ENCODE data around the gene EPHA2. TPM values are rescaled to one million over a fixed set of nuclear protein-coding genes. Genes with fewer than 3 reads are reported as not detected.
A peak's percentile ranks its signal among the peaks of the same experiment; 100 is the strongest.

The EPHA2 gene
- total RNA-seq, 1 donor from 2014 or later = 28.3 TPM

DNA sequence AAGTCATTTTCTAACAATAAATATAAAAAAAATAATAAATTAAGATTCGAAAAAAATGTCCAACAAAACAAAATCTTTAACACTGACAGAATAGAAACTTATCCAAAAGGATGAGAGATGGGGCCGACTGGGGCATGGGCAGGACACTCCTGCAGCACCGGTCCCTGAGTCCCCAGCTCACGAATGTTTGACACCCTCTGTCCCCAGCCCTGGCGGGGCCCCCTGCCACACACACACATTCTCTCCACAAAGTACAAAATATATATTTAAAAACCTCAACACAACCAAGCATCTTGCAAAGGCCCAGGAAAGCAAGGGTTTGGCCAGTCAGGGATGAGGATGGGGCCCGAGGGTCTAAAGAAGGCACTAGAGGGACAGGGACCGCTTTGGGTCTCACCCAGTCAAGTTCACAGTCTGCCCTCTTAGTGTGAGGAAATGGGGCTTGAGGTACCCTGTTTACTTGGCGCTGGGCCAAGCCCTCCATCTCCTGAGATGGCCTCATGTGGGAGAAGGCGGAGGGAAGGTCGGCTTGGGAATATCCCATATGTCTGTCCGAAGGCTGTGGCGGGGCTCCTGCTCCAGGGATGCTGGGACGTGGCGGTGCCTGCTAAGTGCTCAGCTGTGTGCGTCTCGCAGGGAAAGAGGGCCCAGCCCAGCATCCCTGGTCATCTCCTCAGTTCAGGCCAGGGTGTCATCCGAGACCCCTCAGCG lies 31.3 kb downstream of the EPHA2 start:
- peaks cover 19% of the 10 kb centered on the region for H3K36me3 Mint-ChIP-seq (ENCODE audit: insufficient read depth)

DNA sequence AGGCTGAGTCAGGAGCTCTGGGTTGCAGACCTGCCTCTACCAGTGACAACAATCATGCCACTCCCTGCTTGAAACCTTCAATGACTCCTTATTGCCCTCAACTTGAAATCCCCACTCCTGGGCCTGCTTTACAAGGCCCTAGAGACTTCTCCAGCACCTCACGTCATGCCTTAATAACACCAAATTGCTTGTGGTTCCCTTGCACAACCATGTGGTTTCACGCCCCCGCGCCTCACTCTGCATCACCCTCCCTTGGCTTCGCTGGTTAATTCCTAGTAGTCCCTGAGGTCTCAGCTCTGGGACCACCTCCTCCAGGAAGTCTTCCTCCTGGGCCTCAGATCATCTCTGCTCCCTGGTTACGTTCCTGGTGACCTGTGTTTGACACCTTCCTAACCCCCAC lies 33.0 kb downstream of the EPHA2 start:
- Mint-ChIP-seq H3K4me1 (ENCODE audit: low read depth) (peaks cover 13% of the 10 kb centered on the region), H3K36me3 (ENCODE audit: insufficient read depth) (peaks cover 16% of the 10 kb centered on the region), H3K9me3 (ENCODE audit: low read depth) (no peaks in the 10 kb centered on the region), H3K27me3 (no peaks in the 10 kb centered on the region), H3K4me3 (ENCODE audit: low read depth) (no peak overlapping the region), H3K27ac (peak overlapping the region; percentile 29)
- no peak for TF ChIP-seq CTCF (IDR thresholded peaks at IDR 0.05; ENCODE audit: unreplicated experiment)
- DNase-seq (ENCODE audit: low spot score, unreplicated experiment) = no peak

More for the DNA sequence above, 31.3 kb downstream of the EPHA2 start:
- H3K27me3 Mint-ChIP-seq = no peaks in the 10 kb centered on the region
- DNase-seq (ENCODE audit: low spot score, unreplicated experiment) = no peak
- no peak for TF ChIP-seq CTCF (IDR thresholded peaks at IDR 0.05; ENCODE audit: unreplicated experiment)
- no peak overlapping the region for H3K4me3 Mint-ChIP-seq (ENCODE audit: low read depth)
- H3K4me1 Mint-ChIP-seq (ENCODE audit: low read depth) = peaks cover 13% of the 10 kb centered on the region
- no peaks in the 10 kb centered on the region for H3K9me3 Mint-ChIP-seq (ENCODE audit: low read depth)
- H3K27ac Mint-ChIP-seq = no peak overlapping the region

DNA sequence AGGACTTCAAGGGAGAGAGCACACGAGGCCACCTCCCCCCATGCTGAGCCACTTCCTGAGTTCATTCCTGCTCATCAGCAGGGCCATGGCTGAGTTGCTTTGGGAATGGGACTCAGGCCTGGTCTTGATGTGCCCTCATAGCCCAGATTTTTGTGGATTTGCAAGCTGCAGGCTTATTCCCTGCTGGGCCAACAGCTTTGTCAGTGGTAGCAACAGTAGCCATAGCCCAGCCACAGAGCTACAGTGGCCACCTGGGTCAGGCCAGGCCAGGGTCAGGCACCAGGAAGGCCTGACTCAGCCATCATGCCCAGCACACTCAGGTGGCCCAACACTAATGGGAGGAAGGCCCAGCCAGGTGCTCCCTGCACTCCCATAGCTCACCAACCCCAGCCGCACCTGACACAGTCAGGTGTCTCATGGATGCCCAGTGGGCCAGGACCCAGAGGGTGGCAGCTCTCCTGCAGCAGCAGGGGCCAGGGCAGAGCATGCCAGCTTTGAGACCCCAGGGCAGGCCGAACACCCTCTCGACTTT lies 33.5 kb downstream of the EPHA2 start:
- TF ChIP-seq CTCF (IDR thresholded peaks at IDR 0.05; ENCODE audit: unreplicated experiment) = no peak
- Mint-ChIP-seq H3K27ac (peak overlapping the region; percentile 29), H3K4me3 (ENCODE audit: low read depth) (no peak overlapping the region), H3K36me3 (ENCODE audit: insufficient read depth) (peaks cover 16% of the 10 kb centered on the region), H3K9me3 (ENCODE audit: low read depth) (no peaks in the 10 kb centered on the region), H3K4me1 (ENCODE audit: low read depth) (peaks cover 17% of the 10 kb centered on the region), H3K27me3 (no peaks in the 10 kb centered on the region)
- DNase-seq (ENCODE audit: low spot score, unreplicated experiment) = no peak

DNA sequence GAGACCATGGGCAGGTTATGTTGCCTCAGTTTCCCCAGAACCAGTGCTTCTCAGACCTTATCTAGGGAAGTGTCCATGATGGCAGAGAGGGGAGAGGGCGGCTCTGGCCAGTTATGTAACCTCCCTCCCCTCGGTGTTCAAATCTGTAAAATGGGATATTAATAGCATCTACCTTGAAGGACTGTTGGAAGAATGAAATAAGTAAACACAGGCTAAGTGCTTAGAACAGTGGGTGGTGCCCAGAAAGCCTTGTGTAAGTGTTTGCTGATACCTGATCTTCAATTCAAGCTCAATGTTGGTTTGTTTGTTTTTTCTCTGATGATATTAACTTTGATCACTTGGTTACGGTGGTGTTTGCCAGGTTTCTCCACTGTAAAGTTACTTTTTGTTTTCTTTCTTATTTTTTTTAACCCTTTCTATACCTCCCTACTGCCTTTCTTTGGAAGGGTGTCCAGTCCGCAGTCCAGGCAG lies 34.9 kb downstream of the EPHA2 start:
- no peak for DNase-seq (ENCODE audit: low spot score, unreplicated experiment)
- peaks cover 25% of the 10 kb centered on the region for H3K4me1 Mint-ChIP-seq (ENCODE audit: low read depth)
- H3K27ac Mint-ChIP-seq = no peak overlapping the region
- no peak for TF ChIP-seq CTCF (IDR thresholded peaks at IDR 0.05; ENCODE audit: unreplicated experiment)
- no peaks in the 10 kb centered on the region for H3K27me3 Mint-ChIP-seq
- peaks cover 9% of the 10 kb centered on the region for H3K36me3 Mint-ChIP-seq (ENCODE audit: insufficient read depth)
- H3K9me3 Mint-ChIP-seq (ENCODE audit: low read depth) = no peaks in the 10 kb centered on the region
- no peak overlapping the region for H3K4me3 Mint-ChIP-seq (ENCODE audit: low read depth)

DNA sequence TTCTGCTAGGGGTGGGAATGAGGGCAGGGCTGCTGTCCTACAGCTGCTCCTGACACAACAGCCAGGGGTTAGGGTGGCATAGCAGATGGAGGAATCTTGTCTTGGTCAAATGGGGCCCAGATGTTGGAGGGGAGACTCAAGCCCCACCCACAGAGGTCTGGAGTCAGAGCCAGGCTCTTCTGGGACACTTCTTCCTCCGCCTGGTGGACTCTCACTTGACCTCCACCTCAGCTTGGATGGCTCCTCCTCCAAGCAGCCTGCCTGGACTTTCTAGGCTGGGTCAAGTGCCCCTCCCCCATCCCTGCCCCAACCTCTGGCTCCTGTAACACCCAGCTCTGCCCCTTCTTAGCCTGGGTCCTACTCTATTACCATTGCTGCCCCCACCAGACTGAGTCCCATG lies 35.5 kb downstream of the EPHA2 start:
- Mint-ChIP-seq H3K4me1 (ENCODE audit: low read depth) (peaks cover 28% of the 10 kb centered on the region), H3K27me3 (no peaks in the 10 kb centered on the region), H3K36me3 (ENCODE audit: insufficient read depth) (peaks cover 9% of the 10 kb centered on the region), H3K27ac (no peak overlapping the region), H3K4me3 (ENCODE audit: low read depth) (no peak overlapping the region), H3K9me3 (ENCODE audit: low read depth) (no peaks in the 10 kb centered on the region)
- DNase-seq (ENCODE audit: low spot score, unreplicated experiment) = no peak
- TF ChIP-seq CTCF (IDR thresholded peaks at IDR 0.05; ENCODE audit: unreplicated experiment) = no peak

All from progenitor cell of endocrine pancreas (in vitro differentiated cells).